Astrocyte of the cerebellum (primary cell): ENCODE results near the gene TSFM.
"Not testable (repeated sequence)": the region's sequence is repeated elsewhere in the genome, so short reads cannot be mapped to it uniquely, and the experiment has no call there.

Experiments used
- DNase-seq: peaks from one replicate; pipeline ENCODE4 v3.0.0-alpha.2; 2011; ENCODE audit warnings: low read depth
- H3K4me3 ChIP-seq: 2 replicates; pipeline ENCODE4 v1.5.1; 2011; ENCODE audit warnings: mild to moderate bottlenecking, low read depth, low read length, moderate library complexity
- CTCF ChIP-seq: IDR thresholded peaks from 2 replicates; pipeline ENCODE4 v1.5.1; 2012; ENCODE audit warnings: low read length, low read depth, moderate library complexity, mild to moderate bottlenecking; ENCODE audit errors: missing control alignments
- in situ Hi-C: cut with HindIII; loops from 2 replicates; pipeline ENCODE4 v1.10.0; 2017; ENCODE audit warnings: low sequenced_read_pairs

The TSFM gene

GRCh38 chr12:57816855-57817151, 34.2 kb downstream of the TSFM start:
- DNase-seq, result no peak
- in situ Hi-C loops, result loop anchor here (5.0 kb wide), 1 partner anchor 60 kb away; the partner anchor contains the start of gene MARCHF9
- TF ChIP-seq CTCF, result no peak
- no peak overlapping the region for H3K4me3 ChIP-seq

GRCh38 chr12:57817261-57817989, 34.8 kb downstream of the TSFM start:
- H3K4me3 ChIP-seq, result no peak overlapping the region
- TF ChIP-seq CTCF, result no peak
- DNase-seq, result no peak
- in situ Hi-C loops, result loop anchor here (5.0 kb wide), 1 partner anchor 60 kb away; the partner anchor contains the start of gene MARCHF9

- not testable (repeated sequence) for DNase-seq, H3K4me3 ChIP-seq
- in situ Hi-C loops, result loop anchor here (5.0 kb wide), 1 partner anchor 61 kb away; the partner anchor contains the start of gene MARCHF9
Observed at GRCh38 chr12:57817990-57818331, 35.4 kb downstream of the TSFM start.

GRCh38 chr12:57820119-57820518, 37.5 kb downstream of the TSFM start:
- DNase-seq, H3K4me3 ChIP-seq, in situ Hi-C loops: not testable (repeated sequence)

- H3K4me3 ChIP-seq, in situ Hi-C loops, DNase-seq: not testable (repeated sequence)
Observed at GRCh38 chr12:57821015-57821414, 38.4 kb downstream of the TSFM start.

- H3K4me3 ChIP-seq, result no peak overlapping the region
- no peak for DNase-seq
- TF ChIP-seq CTCF, result no peak
- in situ Hi-C loops, result no loop called here
Observed at GRCh38 chr12:57821474-57822214, 39.1 kb downstream of the TSFM start.

- no peak overlapping the region for H3K4me3 ChIP-seq
- no peak for TF ChIP-seq CTCF
- no peak for DNase-seq
- in situ Hi-C loops, result no loop called here
Observed at GRCh38 chr12:57822392-57823130, 40.0 kb downstream of the TSFM start.
